Esophagus squamous epithelium (tissue), 5 donors: ENCODE data around the gene DAB1. TPM values are rescaled to one million over a fixed set of nuclear protein-coding genes. Genes with fewer than 3 reads are reported as not detected.

Experiments
- DNase-seq: peaks from one replicate; lab custom pipeline; 2025; lab: John Stamatoyannopoulos, UW
- H3K27ac ChIP-seq, 4 donors: fragments of 200-600 bp; sonication (generic); one replicate each; pipeline ENCODE4 v1.5.1; 2016 to 2019; ENCODE audit warnings: mild to moderate bottlenecking in 1 of 4
- H3K27me3 ChIP-seq, 4 donors: fragments of 200-600 bp; sonication (generic); 1 replicate in 3 of 4; 2 replicates in 1 of 4; pipeline versions ENCODE4 v1.5.1 to v1.6.0; 2017 to 2021; ENCODE audit warnings: antibody characterized with exemption in 1 of 4
- H3K36me3 ChIP-seq, 3 donors: fragments of 200-600 bp; sonication (generic); one replicate each; pipeline ENCODE4 v1.5.1; 2016 to 2019
- H3K4me1 ChIP-seq, 3 donors: fragments of 200-600 bp; sonication (generic); one replicate each; pipeline ENCODE4 v1.5.1; 2017 to 2019
- H3K4me3 ChIP-seq, 4 donors: fragments of 200-600 bp; sonication (generic); 1 replicate in 3 of 4; 2 replicates in 1 of 4; pipeline ENCODE4 v1.5.1; 2016 to 2019; ENCODE audit warnings: mild to moderate bottlenecking in 2 of 4, moderate library complexity in 1 of 4
- H3K9me3 ChIP-seq, 3 donors: fragments of 200-600 bp; sonication (generic); one replicate each; pipeline ENCODE4 v1.5.1; 2016 to 2019
- CTCF ChIP-seq, 6 experiments: fragments of 450-650 bp in 4 of 6; fragments of 200-600 bp in 2 of 6; sonication (generic) in 2 of 6; IDR thresholded peaks; one replicate each; pipeline ENCODE4 v1.5.1; 2016 to 2019; ENCODE audit warnings: antibody characterized with exemption in 6 of 6, mild to moderate bottlenecking in 4 of 6, moderate library complexity in 4 of 6
- POLR2A ChIP-seq, 4 donors: fragments of 450-650 bp; IDR thresholded peaks; one replicate each; pipeline ENCODE4 v1.6.1; 2017; ENCODE audit warnings: antibody characterized with exemption in 4 of 4, mild to moderate bottlenecking in 4 of 4, moderate library complexity in 3 of 4
- WGBS, 2 donors: methylation state at CpG; one replicate each; pipeline ENCODE4 v1.1.5; 2018; 5-methylcytosine and 5-hydroxymethylcytosine counted together
- intact Hi-C: fragments of 100-400 bp; cut with DNase I; formaldehyde crosslinking; loops from one replicate; pipeline ENCODE4 v1.15.0; 2022
- total RNA-seq, 4 donors: library from RNA; depleted of rRNA; stranded (reverse); fragments of >200 nt; gene quantifications; one replicate each; pipeline ENCODE4 v1.1.0, GENCODE V29; 2016
- donor health status: DM: yes; HTN: yes; CAD: no.

The DAB1 gene
- total RNA-seq, 4 donors from 2014 or later: under 0.01 TPM; not detected in 3

GRCh38 chr1:57146100-57146499, 277.8 kb downstream of the DAB1 start:
- Histone ChIP-seq H3K27ac (no peak overlapping the region), H3K9me3 (no peaks in the 10 kb centered on the region), H3K4me3 (no peak overlapping the region), H3K4me1 (no peaks in the 10 kb centered on the region), H3K27me3 (no peaks in the 10 kb centered on the region), H3K36me3 (no peaks in the 10 kb centered on the region)
- DNase-seq: no peak
- 74 to 86% methylated on average over 2 of the region's 2 CpGs for WGBS, 2 donors
- intact Hi-C loops: no loop called here
- no peak for TF ChIP-seq POLR2A (IDR thresholded peaks at IDR 0.05)
- TF ChIP-seq CTCF (IDR thresholded peaks at IDR 0.05): no peak

- no peaks in the 10 kb centered on the region for H3K36me3 ChIP-seq
- H3K9me3 ChIP-seq: no peaks in the 10 kb centered on the region
- H3K4me3 ChIP-seq: no peak overlapping the region
- intact Hi-C loops: no loop called here
- H3K27me3 ChIP-seq: no peaks in the 10 kb centered on the region
- no peak overlapping the region for H3K27ac ChIP-seq
- WGBS, 2 donors: 71 to 81% methylated on average over 1 to 2 of the region's 2 CpGs
- no peaks in the 10 kb centered on the region for H3K4me1 ChIP-seq
- no peak for DNase-seq
- no peak for TF ChIP-seq CTCF (IDR thresholded peaks at IDR 0.05)
Measured at GRCh38 chr1:57142999-57143398, 280.9 kb downstream of the DAB1 start.

- no peaks in the 10 kb centered on the region for H3K27me3 ChIP-seq
- no peak for DNase-seq
- H3K36me3 ChIP-seq: no peaks in the 10 kb centered on the region
- intact Hi-C loops: no loop called here
- TF ChIP-seq CTCF (IDR thresholded peaks at IDR 0.05) (no peak), POLR2A (IDR thresholded peaks at IDR 0.05) (no peak)
- 73 to 78% methylated on average over 2 of the region's 2 CpGs for WGBS, 2 donors
- H3K4me1 ChIP-seq: no peaks in the 10 kb centered on the region
- H3K27ac ChIP-seq: no peak overlapping the region
- H3K9me3 ChIP-seq: no peaks in the 10 kb centered on the region
- no peak overlapping the region for H3K4me3 ChIP-seq
Measured at GRCh38 chr1:57142169-57142568, 281.7 kb downstream of the DAB1 start.

- Histone ChIP-seq H3K4me1 (no peaks in the 10 kb centered on the region), H3K27ac (no peak overlapping the region), H3K27me3 (no peaks in the 10 kb centered on the region), H3K36me3 (no peaks in the 10 kb centered on the region), H3K9me3 (no peaks in the 10 kb centered on the region), H3K4me3 (no peak overlapping the region)
- intact Hi-C loops: no loop called here
- WGBS, 2 donors: 85 to 87% methylated on average over 2 of the region's 2 CpGs
- TF ChIP-seq CTCF (IDR thresholded peaks at IDR 0.05): no peak
- TF ChIP-seq POLR2A (IDR thresholded peaks at IDR 0.05): no peak
- DNase-seq: no peak
Measured at GRCh38 chr1:57138432-57139078, 285.3 kb downstream of the DAB1 start.

- no peaks in the 10 kb centered on the region for H3K36me3 ChIP-seq
- H3K4me1 ChIP-seq: no peaks in the 10 kb centered on the region
- H3K27ac ChIP-seq: no peak overlapping the region
- WGBS, 2 donors: 50 to 58% methylated on average over 2 of the region's 2 CpGs
- no peaks in the 10 kb centered on the region for H3K27me3 ChIP-seq
- H3K9me3 ChIP-seq: no peaks in the 10 kb centered on the region
- no peak for DNase-seq
- intact Hi-C loops: no loop called here
- H3K4me3 ChIP-seq: no peak overlapping the region
- TF ChIP-seq CTCF (IDR thresholded peaks at IDR 0.05): no peak
- no peak for TF ChIP-seq POLR2A (IDR thresholded peaks at IDR 0.05)
Measured at GRCh38 chr1:57137980-57138379, 285.9 kb downstream of the DAB1 start.
